Lower leg skin (tissue), 4 donors: ENCODE data around the gene FKBP5. TPM values are rescaled to one million over a fixed set of nuclear protein-coding genes. Genes with fewer than 3 reads are reported as not detected.

Experiments used
- DNase-seq, 2 donors: peaks; one replicate each; pipeline ENCODE4 v3.0.0-alpha.2; 2019; ENCODE audit warnings: low spot score in 2 of 2
- H3K4me3 ChIP-seq: fragments of 200-600 bp; sonication (generic); 2 replicates; pipeline ENCODE4 v1.5.1; 2017; ENCODE audit warnings: mild to moderate bottlenecking, low read depth; ENCODE audit not compliant: poor library complexity, severe bottlenecking
- POLR2A ChIP-seq, 2 donors: fragments of 450-650 bp; IDR thresholded peaks; one replicate each; pipeline ENCODE4 v1.6.1; 2016 to 2017; ENCODE audit warnings: antibody characterized with exemption in 2 of 2, mild to moderate bottlenecking in 1 of 2, moderate library complexity in 1 of 2
- WGBS, 2 donors: methylation state at CpG; one replicate each; pipeline ENCODE4 v1.1.5; 2018; 5-methylcytosine and 5-hydroxymethylcytosine counted together
- intact Hi-C: fragments of 100-400 bp; cut with DNase I; formaldehyde crosslinking; loops from one replicate; pipeline ENCODE4 v1.15.0; 2023; ENCODE audit warnings: low total_unique reads
- total RNA-seq, 4 donors: library from RNA; depleted of rRNA; stranded (reverse); fragments of >200 nt; gene quantifications; one replicate each; pipeline ENCODE4 v1.1.0, GENCODE V29; 2016
- TF ChIP-seq, protein P1 (sequence below), 3 donors: fragments of 450-650 bp; IDR thresholded peaks; one replicate each; pipeline ENCODE4 v1.5.1; 2016; ENCODE audit warnings: antibody characterized with exemption in 3 of 3, mild to moderate bottlenecking in 3 of 3, moderate library complexity in 2 of 3

FKBP5 gene
- total RNA-seq, 4 donors from 2014 or later = 166 to 278 (median 238) TPM

DNA sequence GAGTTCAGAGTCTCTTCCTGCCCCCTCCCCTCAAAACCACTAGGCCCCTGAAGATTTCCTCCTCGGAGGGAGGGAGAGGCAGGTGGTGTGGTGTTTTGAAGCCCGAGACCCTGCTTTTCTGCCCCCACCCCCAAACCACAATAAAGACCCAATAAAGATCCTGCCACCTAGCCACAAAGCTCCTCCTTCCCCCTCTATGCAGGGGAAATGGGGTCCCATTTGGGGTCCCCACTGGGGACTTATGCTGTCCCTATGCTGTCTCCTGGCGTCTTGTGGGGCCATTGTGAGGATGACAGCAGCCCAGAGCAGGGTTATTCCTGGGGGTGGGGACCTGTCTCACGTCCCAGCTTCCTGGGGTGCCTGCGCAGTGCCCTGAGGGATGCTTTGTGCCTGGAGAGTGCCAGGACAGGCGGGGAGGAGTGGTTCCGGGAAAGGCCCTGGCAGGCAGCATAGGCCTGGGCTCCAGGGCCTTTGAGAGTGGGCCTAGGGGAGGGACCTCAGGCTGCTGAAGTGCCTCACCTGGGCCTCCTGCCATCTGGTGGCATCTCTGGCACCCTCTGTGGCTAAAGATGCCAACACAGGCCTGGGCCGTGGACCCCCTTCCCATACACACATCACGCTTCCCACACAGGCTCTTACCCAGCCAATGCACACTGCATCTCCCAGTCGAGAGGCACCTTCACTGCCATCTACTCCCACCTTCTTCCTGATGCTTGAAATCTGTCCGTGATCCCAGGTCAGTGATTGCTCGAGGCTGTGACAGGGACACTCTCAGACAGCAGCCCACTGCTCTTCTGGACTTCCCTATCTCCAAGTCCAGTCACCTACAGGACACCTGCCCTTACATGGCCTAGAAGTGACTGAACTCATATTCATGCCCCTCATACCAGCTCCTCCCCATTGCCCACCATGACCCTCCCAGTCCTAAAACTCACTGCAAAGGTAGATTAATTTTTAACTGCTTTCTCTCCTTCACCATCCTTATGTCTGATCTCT is 40.3 kb upstream of the FKBP5 start:
- DNase-seq = peak; percentile 82 to 94
- 44 to 47% methylated on average over 10 to 11 of the region's 12 CpGs for WGBS, 2 donors
- no peak overlapping the region for H3K4me3 ChIP-seq
- intact Hi-C loops = no loop called here
- TF ChIP-seq, protein P1, sequence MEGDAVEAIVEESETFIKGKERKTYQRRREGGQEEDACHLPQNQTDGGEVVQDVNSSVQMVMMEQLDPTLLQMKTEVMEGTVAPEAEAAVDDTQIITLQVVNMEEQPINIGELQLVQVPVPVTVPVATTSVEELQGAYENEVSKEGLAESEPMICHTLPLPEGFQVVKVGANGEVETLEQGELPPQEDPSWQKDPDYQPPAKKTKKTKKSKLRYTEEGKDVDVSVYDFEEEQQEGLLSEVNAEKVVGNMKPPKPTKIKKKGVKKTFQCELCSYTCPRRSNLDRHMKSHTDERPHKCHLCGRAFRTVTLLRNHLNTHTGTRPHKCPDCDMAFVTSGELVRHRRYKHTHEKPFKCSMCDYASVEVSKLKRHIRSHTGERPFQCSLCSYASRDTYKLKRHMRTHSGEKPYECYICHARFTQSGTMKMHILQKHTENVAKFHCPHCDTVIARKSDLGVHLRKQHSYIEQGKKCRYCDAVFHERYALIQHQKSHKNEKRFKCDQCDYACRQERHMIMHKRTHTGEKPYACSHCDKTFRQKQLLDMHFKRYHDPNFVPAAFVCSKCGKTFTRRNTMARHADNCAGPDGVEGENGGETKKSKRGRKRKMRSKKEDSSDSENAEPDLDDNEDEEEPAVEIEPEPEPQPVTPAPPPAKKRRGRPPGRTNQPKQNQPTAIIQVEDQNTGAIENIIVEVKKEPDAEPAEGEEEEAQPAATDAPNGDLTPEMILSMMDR (IDR thresholded peaks at IDR 0.05) = no peak
- TF ChIP-seq POLR2A (IDR thresholded peaks at IDR 0.05) = no peak

DNA sequence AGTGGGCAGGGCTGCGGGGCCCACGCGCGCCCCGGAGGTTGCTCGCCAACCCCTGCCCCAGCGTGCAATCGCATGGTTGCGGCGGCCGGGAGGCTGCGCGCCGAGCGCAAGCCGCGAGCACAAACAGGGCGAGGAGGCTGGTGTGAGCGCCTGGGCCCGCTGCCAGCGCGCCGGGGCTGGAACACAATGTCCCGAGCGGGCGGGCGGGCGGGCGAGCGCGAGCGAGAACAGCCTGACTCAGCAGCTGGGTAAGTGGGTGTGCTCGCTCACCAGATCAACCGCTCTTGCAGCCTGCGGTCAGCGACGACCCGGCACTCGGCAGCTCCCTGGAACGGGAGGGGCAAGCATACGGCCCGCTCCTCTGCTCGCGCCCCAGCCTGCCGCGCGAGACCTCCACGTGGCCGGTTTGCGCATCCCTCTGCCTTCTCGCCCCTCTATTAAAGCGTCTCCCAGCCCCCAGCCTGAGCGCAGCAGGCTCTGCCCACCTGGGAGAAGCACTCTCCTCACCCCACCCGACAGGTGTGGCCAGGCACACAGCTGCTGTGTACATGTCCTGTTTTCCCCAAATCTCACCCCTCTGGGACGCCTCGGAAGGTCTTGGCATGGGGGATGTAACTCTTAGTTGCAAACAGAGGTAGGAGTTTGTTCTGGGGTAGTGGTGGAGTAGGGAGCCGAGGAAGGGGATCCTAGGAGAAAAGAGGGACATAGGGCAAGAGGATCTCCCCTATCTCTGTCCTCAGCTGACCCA is 39.4 kb upstream of the FKBP5 start:
- H3K4me3 ChIP-seq = peak overlapping the region; percentile 24
- no peak for TF ChIP-seq POLR2A (IDR thresholded peaks at IDR 0.05)
- TF ChIP-seq, protein P1 (IDR thresholded peaks at IDR 0.05) = no peak
- intact Hi-C loops = loop anchor here (2.0 kb wide), 1 partner anchor 39 kb away; the partner anchor contains the start of gene FKBP5
- peak; percentile 92 to 98 for DNase-seq
- 1 to 4% methylated on average over 10 to 25 of the region's 57 CpGs for WGBS, 2 donors

DNA sequence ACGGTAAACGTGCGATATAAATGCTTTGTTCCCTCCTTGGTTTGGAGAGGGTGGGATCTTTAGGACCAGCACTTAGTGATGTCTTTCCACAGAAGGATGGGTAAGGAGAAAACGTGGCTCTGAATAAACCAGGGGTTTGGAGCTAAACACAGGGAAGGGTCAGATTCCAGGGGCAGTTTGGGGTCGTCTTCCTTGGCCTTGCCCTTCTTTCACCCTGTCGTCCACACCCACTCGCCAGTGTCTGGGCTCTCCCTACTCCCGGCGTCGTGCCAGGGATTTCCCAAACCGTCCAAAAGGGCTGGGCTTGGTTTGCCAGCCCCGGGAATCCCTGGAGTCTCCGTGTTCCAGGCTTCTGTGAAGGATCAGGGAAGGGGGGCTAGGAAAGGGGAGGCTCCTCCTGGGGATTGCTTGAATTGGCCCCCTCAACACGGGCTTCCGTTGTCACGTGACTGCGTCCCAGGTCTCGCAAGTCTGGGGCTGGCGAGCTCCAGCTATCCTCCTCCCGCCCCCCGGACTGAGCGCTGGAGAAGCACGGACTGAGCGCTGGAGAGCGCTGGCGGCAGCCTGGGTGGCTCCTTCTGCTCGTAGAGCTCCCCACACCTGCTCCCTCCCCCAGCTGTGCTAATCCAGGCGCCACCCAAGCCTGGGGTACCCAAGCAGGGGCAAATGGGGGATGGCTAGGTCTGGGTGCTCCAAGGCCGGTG is 38.7 kb upstream of the FKBP5 start:
- DNase-seq = peak; percentile 91 to 98
- H3K4me3 ChIP-seq = peak overlapping the region; percentile 24
- TF ChIP-seq POLR2A (IDR thresholded peaks at IDR 0.05) = no peak
- TF ChIP-seq, protein P1 (IDR thresholded peaks at IDR 0.05) = no peak
- 3 to 5% methylated on average over 15 to 24 of the region's 29 CpGs for WGBS, 2 donors
- intact Hi-C loops = loop anchor here (2.0 kb wide), 1 partner anchor 39 kb away; the partner anchor contains the start of gene FKBP5

DNA sequence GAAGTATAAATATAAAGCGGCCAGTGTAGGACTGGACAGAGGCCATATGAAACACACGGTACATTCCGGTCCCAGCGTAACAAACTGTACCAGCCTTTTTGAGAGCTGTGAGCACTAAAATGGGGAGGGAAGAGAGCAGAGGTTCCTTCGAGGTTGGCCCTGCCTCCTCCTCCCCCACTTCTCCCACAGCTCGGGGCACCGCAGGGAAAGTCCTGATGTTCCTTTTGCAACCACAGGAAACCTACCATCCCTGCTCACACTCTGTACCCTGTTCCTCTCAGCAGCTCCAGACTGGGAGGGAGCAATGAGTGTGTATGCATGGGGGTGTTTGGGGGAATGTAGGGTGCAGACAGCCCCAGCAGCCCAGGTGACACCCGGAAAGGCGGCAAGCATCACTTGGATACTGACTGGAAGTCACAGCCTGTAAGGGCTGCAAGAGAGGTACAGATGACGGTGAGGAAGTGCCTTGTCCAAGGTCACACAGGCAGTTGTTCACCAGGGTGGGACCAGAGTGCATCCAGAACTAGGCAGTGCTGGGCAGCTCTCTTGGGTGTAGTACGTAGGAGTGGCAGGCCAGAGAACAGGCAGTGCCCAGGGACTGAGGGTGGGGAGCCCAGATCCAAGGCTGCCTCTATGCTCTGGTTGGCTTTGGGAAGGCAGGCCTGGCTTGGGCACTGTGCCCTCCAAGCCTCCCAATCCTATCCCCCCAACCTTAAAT is 37.2 kb upstream of the FKBP5 start:
- DNase-seq = peak; percentile 86 to 95
- H3K4me3 ChIP-seq = no peak overlapping the region
- 27 to 36% methylated on average over 11 of the region's 11 CpGs for WGBS, 2 donors
- TF ChIP-seq POLR2A (IDR thresholded peaks at IDR 0.05) = no peak
- TF ChIP-seq, protein P1 (IDR thresholded peaks at IDR 0.05) = no peak
- intact Hi-C loops = loop anchor here (1.0 to 2.0 kb wide), 2 partner anchors 37 to 122 kb away; partner anchors contain the start of gene FKBP5
